Measurements from ENCODE around the gene CHMP3.
A peak's percentile ranks its signal among the peaks of the same experiment; 100 is the strongest.
"Not testable (repeated sequence)": the region's sequence is repeated elsewhere in the genome, so short reads cannot be mapped to it uniquely, and the experiment has no call there.

CHMP3 gene

GRCh38 chr2:86562485-86562921 is 740 bp downstream of the CHMP3 start:
- no peaks in the 10 kb centered on the region for H3K27me3 ChIP-seq (replicated peaks; ENCODE audit: control insufficient read depth, insufficient read depth, low read length)
- DNase-seq (ENCODE audit: extremely low read depth, insufficient read length) = no peak
- H3K36me3 ChIP-seq (ENCODE audit: control insufficient read depth, insufficient read depth, low read length) = no peaks in the 10 kb centered on the region
- H3K4me3 ChIP-seq (replicated peaks; ENCODE audit: low read depth, low read length) = peak overlapping the region; percentile 93
- no peak for TF ChIP-seq CTCF (IDR thresholded peaks at IDR 0.05; ENCODE audit: insufficient read depth, low read length, poor library complexity, severe bottlenecking)

- TF ChIP-seq CTCF (IDR thresholded peaks at IDR 0.05; ENCODE audit: insufficient read depth, low read length, poor library complexity, severe bottlenecking) = no peak
- peaks cover 2% of the 10 kb centered on the region; the same call in 1 of the 2 replicates for H3K36me3 ChIP-seq (ENCODE audit: control insufficient read depth, insufficient read depth, low read length)
- H3K4me3 ChIP-seq (replicated peaks; ENCODE audit: low read depth, low read length) = no peak overlapping the region
- no peak for DNase-seq (ENCODE audit: extremely low read depth, insufficient read length)
- no peaks in the 10 kb centered on the region for H3K27me3 ChIP-seq (replicated peaks; ENCODE audit: control insufficient read depth, insufficient read depth, low read length)
Measured at GRCh38 chr2:86557836-86558235, 5.4 kb downstream of the CHMP3 start.

GRCh38 chr2:86556508-86556907 is 6.7 kb downstream of the CHMP3 start:
- peaks cover 2% of the 10 kb centered on the region; the same call in 1 of the 2 replicates for H3K36me3 ChIP-seq (ENCODE audit: control insufficient read depth, insufficient read depth, low read length)
- no peak for DNase-seq (ENCODE audit: extremely low read depth, insufficient read length)
- no peak overlapping the region for H3K4me3 ChIP-seq (replicated peaks; ENCODE audit: low read depth, low read length)
- TF ChIP-seq CTCF (IDR thresholded peaks at IDR 0.05; ENCODE audit: insufficient read depth, low read length, poor library complexity, severe bottlenecking) = no peak
- no peaks in the 10 kb centered on the region for H3K27me3 ChIP-seq (replicated peaks; ENCODE audit: control insufficient read depth, insufficient read depth, low read length)

- H3K27me3 ChIP-seq (replicated peaks; ENCODE audit: control insufficient read depth, insufficient read depth, low read length) = no peaks in the 10 kb centered on the region
- TF ChIP-seq CTCF (IDR thresholded peaks at IDR 0.05; ENCODE audit: insufficient read depth, low read length, poor library complexity, severe bottlenecking) = no peak
- H3K36me3 ChIP-seq (ENCODE audit: control insufficient read depth, insufficient read depth, low read length) = peaks cover 2% of the 10 kb centered on the region; the same call in 1 of the 2 replicates
- H3K4me3 ChIP-seq (replicated peaks; ENCODE audit: low read depth, low read length) = no peak overlapping the region
- no peak for DNase-seq (ENCODE audit: extremely low read depth, insufficient read length)
Measured at GRCh38 chr2:86552889-86553288, 10.4 kb downstream of the CHMP3 start.

GRCh38 chr2:86549963-86550725 is 13.1 kb downstream of the CHMP3 start:
- not testable (repeated sequence) for H3K27me3 ChIP-seq (replicated peaks; ENCODE audit: control insufficient read depth, insufficient read depth, low read length); H3K36me3 ChIP-seq (ENCODE audit: control insufficient read depth, insufficient read depth, low read length); H3K4me3 ChIP-seq (replicated peaks; ENCODE audit: low read depth, low read length)
- peak; percentile 3 for DNase-seq (ENCODE audit: extremely low read depth, insufficient read length)

GRCh38 chr2:86549440-86549839 is 13.8 kb downstream of the CHMP3 start:
- DNase-seq (ENCODE audit: extremely low read depth, insufficient read length); H3K4me3 ChIP-seq (replicated peaks; ENCODE audit: low read depth, low read length); H3K36me3 ChIP-seq (ENCODE audit: control insufficient read depth, insufficient read depth, low read length); H3K27me3 ChIP-seq (replicated peaks; ENCODE audit: control insufficient read depth, insufficient read depth, low read length): not testable (repeated sequence)

- not testable (repeated sequence) for H3K4me3 ChIP-seq (replicated peaks; ENCODE audit: low read depth, low read length); H3K36me3 ChIP-seq (ENCODE audit: control insufficient read depth, insufficient read depth, low read length); H3K27me3 ChIP-seq (replicated peaks; ENCODE audit: control insufficient read depth, insufficient read depth, low read length); DNase-seq (ENCODE audit: extremely low read depth, insufficient read length)
Measured at GRCh38 chr2:86548913-86549396, 14.3 kb downstream of the CHMP3 start.

- H3K36me3 ChIP-seq (ENCODE audit: control insufficient read depth, insufficient read depth, low read length); H3K4me3 ChIP-seq (replicated peaks; ENCODE audit: low read depth, low read length); DNase-seq (ENCODE audit: extremely low read depth, insufficient read length); H3K27me3 ChIP-seq (replicated peaks; ENCODE audit: control insufficient read depth, insufficient read depth, low read length): not testable (repeated sequence)
Measured at GRCh38 chr2:86548165-86548912, 14.9 kb downstream of the CHMP3 start.

GRCh38 chr2:86545296-86545924 is 17.8 kb downstream of the CHMP3 start:
- not testable (repeated sequence) for H3K4me3 ChIP-seq (replicated peaks; ENCODE audit: low read depth, low read length); H3K27me3 ChIP-seq (replicated peaks; ENCODE audit: control insufficient read depth, insufficient read depth, low read length); H3K36me3 ChIP-seq (ENCODE audit: control insufficient read depth, insufficient read depth, low read length); DNase-seq (ENCODE audit: extremely low read depth, insufficient read length)
